NOMO-1 treated with DMSO at 0.1 percent for 48 hours (cell line): ENCODE results near the gene SLC35G1.

Source experiments
- DNase-seq: peaks from one replicate; lab custom pipeline; 2025; ENCODE audit not compliant: unreplicated experiment; lab: John Stamatoyannopoulos, UW

The SLC35G1 gene

GRCh38 chr10:93875032-93875358 lies 18.8 kb upstream of the SLC35G1 start:
- no peak for DNase-seq

- no peak for DNase-seq
Observed at GRCh38 chr10:93876381-93876780, 17.4 kb upstream of the SLC35G1 start.

GRCh38 chr10:93879273-93879672 lies 14.5 kb upstream of the SLC35G1 start:
- no peak for DNase-seq

- DNase-seq: no peak
Observed at GRCh38 chr10:93894516-93895378, 969 bp downstream of the SLC35G1 start.

DNA sequence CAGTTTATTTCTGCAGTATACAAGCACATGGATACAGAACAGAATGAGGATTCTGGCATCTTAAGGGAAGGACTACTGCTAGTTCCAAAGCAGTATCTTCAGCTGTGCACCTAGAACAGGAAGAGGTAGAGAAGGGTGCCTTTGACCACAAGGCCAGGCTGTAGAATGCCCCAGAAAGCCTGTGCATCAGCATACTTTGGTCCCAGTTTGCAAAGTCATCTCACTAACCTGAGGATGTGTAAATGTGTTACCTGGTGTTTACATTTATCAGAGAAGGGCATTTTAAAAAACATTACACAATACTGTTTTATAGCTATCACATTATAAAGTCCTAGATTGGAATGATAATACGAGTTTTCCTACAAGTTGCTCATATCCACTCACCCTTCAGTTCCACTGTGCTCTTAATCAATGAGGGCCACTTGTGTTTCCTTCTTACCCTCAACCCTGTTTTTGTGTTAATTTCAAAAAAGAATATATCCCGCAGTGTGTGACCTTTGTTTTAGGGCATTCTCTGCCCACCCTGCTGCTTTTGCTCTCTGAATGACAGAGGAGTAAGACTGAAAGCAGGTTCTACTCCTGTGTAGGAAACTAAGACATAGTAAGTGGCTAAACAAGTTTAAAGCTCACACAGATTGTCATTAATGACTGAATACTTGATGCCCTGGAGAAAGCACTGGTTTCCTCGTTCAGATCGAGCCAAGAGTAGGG lies 3.4 kb downstream of the SLC35G1 start:
- no peak for DNase-seq

DNA sequence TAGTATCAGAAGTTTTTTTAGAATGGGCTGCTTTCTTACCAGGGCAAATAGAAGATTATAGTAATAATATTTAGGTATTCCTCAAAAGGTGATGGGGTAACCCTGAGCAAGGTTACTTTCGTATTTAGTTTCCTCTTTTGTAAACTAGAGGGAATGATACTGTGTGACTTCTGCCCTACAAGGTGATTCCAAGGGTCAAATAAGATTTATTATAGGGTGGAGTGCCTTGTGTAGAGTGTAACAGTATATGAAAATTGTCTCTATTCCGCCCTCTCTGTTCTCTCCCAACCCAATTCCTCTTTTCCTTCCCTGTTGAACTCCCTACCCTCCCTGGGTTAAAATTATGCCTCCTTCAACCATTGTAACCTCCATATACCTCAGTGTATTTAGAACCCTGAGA lies 5.3 kb downstream of the SLC35G1 start:
- DNase-seq: no peak

DNA sequence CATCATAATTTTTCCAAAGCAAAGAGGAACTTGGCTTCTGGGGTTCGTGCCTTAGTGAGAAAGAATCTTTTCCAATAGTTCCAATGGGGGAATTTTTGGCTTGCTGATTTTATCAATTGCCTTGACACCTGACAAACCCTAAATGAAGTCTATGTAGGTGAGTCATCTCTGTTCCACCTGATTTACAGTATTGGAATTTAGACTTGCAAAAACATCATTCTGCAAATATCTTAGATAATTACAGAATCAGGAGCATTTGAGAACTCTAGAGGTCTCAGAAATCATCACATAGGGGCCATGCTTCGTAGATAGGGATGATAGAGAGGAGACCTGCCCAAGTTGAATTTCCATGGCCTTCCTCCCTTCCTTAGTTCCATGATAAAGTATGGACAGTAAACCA lies 9.3 kb downstream of the SLC35G1 start:
- no peak for DNase-seq

DNA sequence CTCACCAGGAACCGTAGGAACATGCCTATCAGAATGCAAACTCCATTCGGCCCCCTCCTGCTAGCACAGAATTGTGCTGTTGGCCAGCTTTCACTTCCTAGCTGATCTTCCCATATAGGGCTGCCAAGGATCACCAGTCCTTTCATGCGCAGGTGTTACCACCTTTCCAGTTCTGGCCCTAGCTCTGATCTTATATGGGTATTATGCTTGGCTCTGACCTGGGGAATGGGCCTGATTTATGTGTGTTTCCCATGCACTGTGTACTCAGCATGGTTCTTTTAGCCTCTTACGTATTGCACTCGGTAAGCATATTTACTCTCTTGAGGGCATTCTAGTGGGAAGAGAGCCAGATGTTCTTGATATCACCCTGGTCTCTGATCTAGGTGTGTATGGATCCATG lies 11.1 kb downstream of the SLC35G1 start:
- no peak for DNase-seq

GRCh38 chr10:93907059-93907458 lies 13.3 kb downstream of the SLC35G1 start:
- no peak for DNase-seq

GRCh38 chr10:93911866-93912265 lies 18.1 kb downstream of the SLC35G1 start:
- peak; percentile 68 for DNase-seq

DNA sequence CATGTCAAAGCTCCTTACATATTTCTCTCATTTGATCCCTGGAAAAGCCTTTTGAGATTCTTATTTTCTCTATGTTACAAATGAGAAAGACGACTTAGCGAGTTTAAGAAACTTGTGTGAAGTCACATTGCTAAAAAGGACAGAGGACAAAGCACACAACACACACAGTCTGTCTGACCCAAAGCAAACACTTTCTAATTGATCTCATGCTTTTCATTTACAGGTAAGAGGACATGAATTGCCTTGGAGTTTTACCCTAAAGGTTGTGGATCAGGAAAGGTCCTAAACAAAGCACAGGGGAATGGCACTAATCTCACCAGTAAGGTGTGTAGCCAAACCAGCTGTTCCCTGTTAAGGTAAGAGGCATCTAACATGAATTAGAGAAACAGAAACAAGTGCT lies 18.7 kb downstream of the SLC35G1 start:
- DNase-seq: no peak

GRCh38 chr10:93913706-93914105 lies 19.9 kb downstream of the SLC35G1 start:
- no peak for DNase-seq

- DNase-seq: no peak
Observed at GRCh38 chr10:93915598-93915997, 21.8 kb downstream of the SLC35G1 start.

DNA sequence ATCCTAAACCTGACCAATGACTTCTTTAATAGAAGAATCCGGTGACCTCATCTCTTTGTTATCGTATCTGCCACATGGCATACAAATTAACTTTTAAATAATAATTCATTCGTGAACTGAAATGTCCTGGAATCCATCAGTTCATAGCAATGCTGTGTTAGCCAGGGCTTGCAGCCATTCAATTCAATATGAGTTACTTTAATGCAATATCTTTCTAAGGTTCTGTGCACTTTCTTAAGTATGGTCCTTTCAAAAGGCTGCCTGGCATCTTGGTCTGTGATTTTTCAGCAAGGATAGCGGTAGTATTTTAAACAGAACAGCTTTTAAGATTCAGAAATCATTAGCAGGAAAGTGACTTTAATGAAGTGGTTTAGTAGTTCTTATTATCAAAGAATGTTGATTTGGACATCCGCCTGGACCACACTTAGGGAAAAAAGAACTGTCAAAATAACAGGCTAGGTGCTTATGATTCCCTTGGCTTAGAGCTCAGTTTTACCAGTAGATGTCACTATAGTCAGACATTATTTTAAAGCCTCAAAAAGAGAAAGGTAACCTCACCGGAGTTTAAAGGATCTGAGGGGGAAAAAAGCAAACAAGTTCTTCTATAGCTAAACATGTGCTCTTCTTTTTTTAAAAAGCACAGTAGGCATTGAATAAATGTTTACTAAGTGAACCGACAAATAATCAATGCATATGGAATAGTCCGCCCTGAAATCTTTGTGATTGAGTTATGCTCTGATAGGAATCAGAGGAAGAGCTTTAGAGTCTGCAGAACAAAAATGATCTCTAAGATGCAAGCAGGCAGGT lies 22.7 kb downstream of the SLC35G1 start:
- no peak for DNase-seq

DNA sequence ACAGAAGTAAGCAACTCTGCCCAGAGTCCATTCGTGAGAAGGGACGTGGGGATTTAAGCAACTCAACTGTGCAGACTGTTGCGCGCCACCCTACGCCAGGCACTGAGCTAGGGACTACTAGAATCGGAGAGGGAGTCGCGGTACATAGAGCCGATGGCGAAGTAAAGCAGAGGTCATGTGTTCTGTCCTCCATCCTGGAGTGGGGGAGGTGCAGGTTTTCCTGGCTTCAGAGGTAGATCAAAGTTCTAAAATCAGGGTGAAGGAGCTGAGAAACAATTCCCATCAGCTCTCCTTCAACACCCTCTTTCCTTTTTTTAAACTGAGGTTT lies 23.2 kb downstream of the SLC35G1 start:
- DNase-seq: no peak

DNA sequence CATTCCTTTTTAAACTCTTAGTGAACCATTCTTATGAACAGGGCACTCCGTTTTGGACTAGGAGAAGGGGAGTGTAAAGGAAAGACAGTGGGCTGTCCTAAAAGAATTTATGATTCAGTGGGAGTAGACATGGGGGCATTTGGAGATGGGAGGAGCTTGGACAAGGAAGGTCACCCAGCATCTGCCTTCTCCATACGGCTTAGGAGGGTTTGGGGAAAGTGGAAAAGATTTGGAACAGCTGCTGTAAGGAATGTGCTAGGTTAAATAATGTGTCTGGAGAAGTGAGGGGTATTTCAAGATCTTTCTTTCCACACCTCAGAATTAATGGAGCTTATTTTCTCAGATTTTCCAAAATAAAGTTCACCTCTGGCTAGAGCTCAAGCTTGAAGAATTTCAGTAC lies 24.0 kb downstream of the SLC35G1 start:
- DNase-seq: no peak

DNA sequence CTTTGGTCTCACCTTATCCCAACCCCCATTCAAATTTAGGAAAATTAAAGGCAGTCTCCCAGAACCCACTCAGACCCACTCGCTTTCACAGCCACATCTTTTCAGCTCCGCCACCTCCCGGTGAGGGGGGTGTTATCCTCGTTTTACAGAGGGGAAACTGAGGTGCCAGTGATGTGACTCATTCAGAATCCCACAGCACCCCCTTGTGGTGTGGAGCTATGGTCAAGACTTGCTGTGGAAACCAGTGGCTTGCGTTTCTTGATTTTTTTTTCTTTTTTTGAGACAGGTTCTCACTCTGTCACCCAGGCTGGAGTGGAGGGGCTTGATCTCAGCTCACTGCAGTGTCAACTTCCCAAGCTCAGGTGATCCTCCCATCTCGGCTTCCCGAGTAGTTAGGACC lies 27.6 kb downstream of the SLC35G1 start:
- no peak for DNase-seq

GRCh38 chr10:93926613-93927012 lies 32.8 kb downstream of the SLC35G1 start:
- DNase-seq: no peak

GRCh38 chr10:93938140-93938539 lies 44.4 kb downstream of the SLC35G1 start:
- no peak for DNase-seq

DNA sequence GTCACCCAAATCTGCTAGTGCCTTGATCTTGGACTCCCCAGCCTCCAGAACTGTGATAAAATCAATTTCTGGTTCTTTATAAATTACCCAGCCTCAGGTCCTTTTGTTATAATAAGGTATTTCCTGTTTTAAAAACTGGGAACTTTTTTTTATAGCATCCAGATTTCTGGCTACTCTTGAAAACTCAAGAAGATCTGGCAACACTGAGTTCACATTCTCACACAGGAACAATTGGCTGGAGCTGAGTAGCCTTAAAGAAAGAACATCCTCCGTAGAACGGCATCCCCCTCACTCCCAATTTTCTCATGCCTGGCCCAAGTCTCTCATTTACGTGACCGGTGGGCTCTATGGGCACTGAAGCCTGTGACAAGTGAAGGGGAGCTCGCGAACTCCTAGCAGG lies 47.1 kb downstream of the SLC35G1 start:
- DNase-seq: no peak

GRCh38 chr10:93941606-93942005 lies 47.8 kb downstream of the SLC35G1 start:
- DNase-seq: no peak

DNA sequence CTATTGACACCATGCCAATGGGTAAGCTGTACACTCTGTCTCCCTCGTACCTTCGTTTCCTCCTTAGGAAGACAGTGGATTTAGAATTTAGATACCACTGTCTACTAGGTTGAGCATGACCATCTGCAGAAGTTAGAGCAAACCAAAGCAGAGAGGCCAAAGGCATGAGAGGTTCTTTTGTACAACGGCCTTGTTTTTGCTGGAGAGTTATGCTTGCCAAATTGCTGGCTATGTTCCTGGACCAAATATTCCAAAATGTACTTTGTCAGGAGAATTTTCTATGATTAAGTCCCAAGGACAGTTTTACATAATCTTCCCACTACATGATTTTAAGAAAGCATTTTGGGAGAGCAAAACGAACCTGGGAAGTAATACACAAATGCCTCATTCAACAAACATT lies 52.0 kb downstream of the SLC35G1 start:
- no peak for DNase-seq
